Prostate gland (tissue), 2 donors: ENCODE measurements around the gene KIT.

Experiments used
- POLR2A ChIP-seq: fragments of 450-650 bp; IDR thresholded peaks from one replicate; pipeline ENCODE4 v1.6.1; 2016; ENCODE audit warnings: antibody characterized with exemption, mild to moderate bottlenecking
- POLR2AphosphoS5 ChIP-seq: sonication (generic); formaldehyde crosslinking; IDR thresholded peaks from one replicate; pipeline ENCODE4 v1.6.1; 2017; ENCODE audit warnings: antibody characterized with exemption
- TF ChIP-seq, protein P1 (sequence below), 4 experiments: fragments of 200-600 bp in 2 of 4; fragments of 450-650 bp in 2 of 4; sonication (generic) in 2 of 4; IDR thresholded peaks; 1 replicate in 3 of 4; 2 replicates in 1 of 4; pipeline ENCODE4 v1.5.1; 2016 to 2019; ENCODE audit warnings: antibody characterized with exemption in 4 of 4, mild to moderate bottlenecking in 2 of 4, moderate library complexity in 2 of 4

- TF ChIP-seq, protein P1, sequence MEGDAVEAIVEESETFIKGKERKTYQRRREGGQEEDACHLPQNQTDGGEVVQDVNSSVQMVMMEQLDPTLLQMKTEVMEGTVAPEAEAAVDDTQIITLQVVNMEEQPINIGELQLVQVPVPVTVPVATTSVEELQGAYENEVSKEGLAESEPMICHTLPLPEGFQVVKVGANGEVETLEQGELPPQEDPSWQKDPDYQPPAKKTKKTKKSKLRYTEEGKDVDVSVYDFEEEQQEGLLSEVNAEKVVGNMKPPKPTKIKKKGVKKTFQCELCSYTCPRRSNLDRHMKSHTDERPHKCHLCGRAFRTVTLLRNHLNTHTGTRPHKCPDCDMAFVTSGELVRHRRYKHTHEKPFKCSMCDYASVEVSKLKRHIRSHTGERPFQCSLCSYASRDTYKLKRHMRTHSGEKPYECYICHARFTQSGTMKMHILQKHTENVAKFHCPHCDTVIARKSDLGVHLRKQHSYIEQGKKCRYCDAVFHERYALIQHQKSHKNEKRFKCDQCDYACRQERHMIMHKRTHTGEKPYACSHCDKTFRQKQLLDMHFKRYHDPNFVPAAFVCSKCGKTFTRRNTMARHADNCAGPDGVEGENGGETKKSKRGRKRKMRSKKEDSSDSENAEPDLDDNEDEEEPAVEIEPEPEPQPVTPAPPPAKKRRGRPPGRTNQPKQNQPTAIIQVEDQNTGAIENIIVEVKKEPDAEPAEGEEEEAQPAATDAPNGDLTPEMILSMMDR (IDR thresholded peaks at IDR 0.05) = no peak
- TF ChIP-seq POLR2AphosphoS5 (no peak), POLR2A (no peak)
These were observed 10.4 kb downstream of the KIT start for GRCh38 chr4:54668014-54668611.
